Measurements from ENCODE around the gene PECR. TPM values are rescaled to one million over a fixed set of nuclear protein-coding genes. Genes with fewer than 3 reads are reported as not detected.

PECR gene
- total RNA-seq, 1 experiment from 2014 or later = 15.3 TPM

GRCh38 chr2:216064665-216065064 lies 16.9 kb downstream of the PECR start:
- no peak for DNase-seq
- Histone ChIP-seq H2AFZ (ENCODE audit: low read length) (no peak overlapping the region), H3K18ac (ENCODE audit: insufficient read length, low read depth, low read length) (no peak overlapping the region), H3K79me1 (ENCODE audit: insufficient read depth, low read depth, low read length, poor library complexity, severe bottlenecking) (no peaks in the 10 kb centered on the region), H3K27me3 (ENCODE audit: insufficient read depth, low read length) (no peaks in the 10 kb centered on the region), H2BK15ac (ENCODE audit: low read depth, low read length) (no peak overlapping the region), H2BK5ac (ENCODE audit: insufficient read length, low read length) (no peak overlapping the region), H3K9me3 (ENCODE audit: control insufficient read depth, low read depth, low read length) (no peaks in the 10 kb centered on the region), H3K23ac (ENCODE audit: insufficient read length, low read depth, low read length) (no peak overlapping the region), H3T11ph (ENCODE audit: low read length) (no peak overlapping the region), H3K9ac (ENCODE audit: extremely low read depth, insufficient read length, low read length) (no peak overlapping the region), H3K79me2 (ENCODE audit: insufficient read depth, low read length) (no peaks in the 10 kb centered on the region), H4K20me1 (ENCODE audit: control insufficient read depth, insufficient read depth, insufficient read length) (no peaks in the 10 kb centered on the region), H3K4ac (ENCODE audit: low read depth, low read length) (no peak overlapping the region), H4K91ac (ENCODE audit: insufficient read length, low read depth, low read length) (no peak overlapping the region), H4K5ac (ENCODE audit: insufficient read length, low read depth, low read length) (no peak overlapping the region), H3K4me1 (ENCODE audit: insufficient read depth, low read length) (no peaks in the 10 kb centered on the region), H4K8ac (replicated peaks; ENCODE audit: insufficient read length, low read depth, low read length) (no peak overlapping the region), H2AK5ac (ENCODE audit: insufficient read length, low read length) (no peak overlapping the region), H3K56ac (ENCODE audit: insufficient read length, low read depth, low read length) (no peak overlapping the region), H2BK20ac (ENCODE audit: low read depth, low read length, poor library complexity, severe bottlenecking) (no peak overlapping the region), H2BK12ac (ENCODE audit: insufficient read length, low read depth, low read length) (no peak overlapping the region), H3K23me2 (ENCODE audit: insufficient read length, low read depth, low read length, poor library complexity, severe bottlenecking) (no peaks in the 10 kb centered on the region), H3K14ac (ENCODE audit: insufficient read depth, low read length) (no peak overlapping the region), H2BK120ac (ENCODE audit: low read depth, low read length, poor library complexity, severe bottlenecking) (no peak overlapping the region), H3K27ac (ENCODE audit: insufficient read length, low read depth, low read length) (no peak overlapping the region), H3K4me2 (ENCODE audit: insufficient read depth, insufficient read length, low read length) (no peak overlapping the region)
- WGBS (ENCODE audit: extremely low coverage, insufficient read length, low lambda C conversion rate) = no CpG with 5 or more reads among the region's 1 CpG
- Mint-ChIP-seq H3K36me3 (ENCODE audit: insufficient read depth in 1 of 3, low read depth in 3 of 3) (peaks cover 0 to 25% (median 13%) of the 10 kb centered on the region in 3 experiments; a peak in 5 of 7 replicates), H3K4me1 (peaks cover 3 to 11% of the 10 kb centered on the region in 2 experiments), H3K4me3 (no peak overlapping the region), H3K9me3 (no peaks in the 10 kb centered on the region), H3K27ac (no peak overlapping the region), H3K27me3 (ENCODE audit: low read depth) (no peaks in the 10 kb centered on the region)
- TF ChIP-seq CTCF (conservative IDR thresholded peaks at IDR 0.05) = no peak

All from H9 (cell line).